ENCODE measurements around the gene RNF215.

DNA sequence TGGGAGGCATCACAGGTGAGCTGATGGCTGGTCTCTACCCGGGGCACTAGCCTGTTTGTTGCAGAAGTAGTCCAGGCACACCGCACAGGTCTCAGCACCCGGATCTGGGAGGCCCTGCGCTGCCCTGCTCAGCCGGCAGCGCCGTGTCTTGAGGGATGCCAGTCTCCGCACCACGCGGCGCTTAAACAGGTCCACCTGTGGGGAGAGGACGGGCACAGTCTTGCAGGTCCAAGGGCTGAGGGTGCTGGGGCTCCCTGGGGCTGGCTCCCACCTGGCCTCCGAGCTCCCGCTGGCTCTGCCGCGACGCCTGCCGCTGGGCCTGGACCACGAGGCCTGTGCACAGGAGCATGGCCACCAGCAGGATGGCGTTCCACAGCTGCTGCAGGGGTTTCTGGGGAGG is 7.2 kb downstream of the RNF215 start:
- TF ChIP-seq, protein P1, sequence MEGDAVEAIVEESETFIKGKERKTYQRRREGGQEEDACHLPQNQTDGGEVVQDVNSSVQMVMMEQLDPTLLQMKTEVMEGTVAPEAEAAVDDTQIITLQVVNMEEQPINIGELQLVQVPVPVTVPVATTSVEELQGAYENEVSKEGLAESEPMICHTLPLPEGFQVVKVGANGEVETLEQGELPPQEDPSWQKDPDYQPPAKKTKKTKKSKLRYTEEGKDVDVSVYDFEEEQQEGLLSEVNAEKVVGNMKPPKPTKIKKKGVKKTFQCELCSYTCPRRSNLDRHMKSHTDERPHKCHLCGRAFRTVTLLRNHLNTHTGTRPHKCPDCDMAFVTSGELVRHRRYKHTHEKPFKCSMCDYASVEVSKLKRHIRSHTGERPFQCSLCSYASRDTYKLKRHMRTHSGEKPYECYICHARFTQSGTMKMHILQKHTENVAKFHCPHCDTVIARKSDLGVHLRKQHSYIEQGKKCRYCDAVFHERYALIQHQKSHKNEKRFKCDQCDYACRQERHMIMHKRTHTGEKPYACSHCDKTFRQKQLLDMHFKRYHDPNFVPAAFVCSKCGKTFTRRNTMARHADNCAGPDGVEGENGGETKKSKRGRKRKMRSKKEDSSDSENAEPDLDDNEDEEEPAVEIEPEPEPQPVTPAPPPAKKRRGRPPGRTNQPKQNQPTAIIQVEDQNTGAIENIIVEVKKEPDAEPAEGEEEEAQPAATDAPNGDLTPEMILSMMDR (IDR thresholded peaks at IDR 0.05): no peak
- no peak for TF ChIP-seq POLR2A (IDR thresholded peaks at IDR 0.05)
